HT1080 (cell line): ENCODE measurements around the gene IQGAP1. TPM values are rescaled to one million over a fixed set of nuclear protein-coding genes. Genes with fewer than 3 reads are reported as not detected.
A peak's percentile ranks its signal among the peaks of the same experiment; 100 is the strongest.

ENCODE experiments used
- DNase-seq: peaks from one replicate; pipeline ENCODE4 v3.0.0-alpha.2; 2015; ENCODE audit warnings: low read depth
- small RNA-seq: library from RNA; depleted of rRNA; stranded (forward); fragments of <200 nt; gene quantifications from one replicate; pipeline ENCODE3, GENCODE V24; 2014
- total RNA-seq: library from RNA; depleted of rRNA; stranded (reverse); fragments of >200 nt; shearing (Covaris generic); gene quantifications from 2 replicates; pipeline ENCODE4 v1.2.3, GENCODE V29; 2014; rRNA removed

Gene IQGAP1
- total RNA-seq, 1 experiment from 2014 or later = 145 TPM

GRCh38 chr15:90524018-90524803 lies 136.2 kb downstream of the IQGAP1 start:
- DNase-seq = peak; percentile 43

- DNase-seq = no peak
Measured at GRCh38 chr15:90529011-90529370, 140.9 kb downstream of the IQGAP1 start.

- no peak for DNase-seq
Measured at GRCh38 chr15:90529371-90530249, 141.6 kb downstream of the IQGAP1 start, which contains the start of gene CRTC3. Gene CRTC3, plus strand, starts transcription at chr15:90529923. Its CDS starts 149 bp downstream, at chr15:90530072.

- DNase-seq = peak; percentile 36
Measured at GRCh38 chr15:90530250-90531051, 142.4 kb downstream of the IQGAP1 start.

GRCh38 chr15:90531147-90531546 lies 143.1 kb downstream of the IQGAP1 start:
- no peak for DNase-seq

- DNase-seq = no peak
Measured at GRCh38 chr15:90535254-90535653, 147.2 kb downstream of the IQGAP1 start.

- DNase-seq = no peak
Measured at GRCh38 chr15:90539789-90540188, 151.7 kb downstream of the IQGAP1 start.

- DNase-seq = no peak
Measured at GRCh38 chr15:90540768-90541167, 152.7 kb downstream of the IQGAP1 start.

- no peak for DNase-seq
Measured at GRCh38 chr15:90545095-90545494, 157.1 kb downstream of the IQGAP1 start.

GRCh38 chr15:90547540-90547939 lies 159.5 kb downstream of the IQGAP1 start:
- no peak for DNase-seq

GRCh38 chr15:90550919-90551318 lies 162.9 kb downstream of the IQGAP1 start:
- no peak for DNase-seq

Small RNA genes within 50 kb of the gene (small RNA-seq; reads per million reads assigned to genes)
- gene NDUFA3P4 = not detected

Other genes with a start within 250 kb of the IQGAP1 start
- gene SEMA4B, start 186.9 kb upstream of the IQGAP1 start, total RNA-seq = 53.7 and 57.1 TPM in 2 replicates
- gene CIB1, start 154.3 kb upstream of the IQGAP1 start, total RNA-seq = 44.5 and 65.7 TPM in 2 replicates
- gene GDPGP1, start 154.0 kb upstream of the IQGAP1 start, total RNA-seq = 6.3 and 6.4 TPM in 2 replicates
- not detected in 2 replicates for gene TTLL13, start 138.7 kb upstream of the IQGAP1 start, total RNA-seq
- 65.3 and 82.5 TPM in 2 replicates for gene NGRN, start 122.6 kb upstream of the IQGAP1 start, total RNA-seq
- 0.76 and 0.87 TPM in 2 replicates for gene ZNF774, start 36.0 kb upstream of the IQGAP1 start, total RNA-seq
- 9.9 and 10.4 TPM in 2 replicates for gene CRTC3, start 141.7 kb downstream of the IQGAP1 start, total RNA-seq